Mesenchymal stem cell (in vitro differentiated cells and primary cell): ENCODE results near the gene MCEMP1.

Source experiments
- DNase-seq: peaks from one replicate; pipeline ENCODE4 v3.0.0-alpha.2; 2013
- H2AFZ ChIP-seq: one replicate; pipeline ENCODE4 v1.6.1; 2013; ENCODE audit warnings: low read depth, mild to moderate bottlenecking, control low read depth, inconsistent platforms, low read length, moderate library complexity
- H2AK5ac ChIP-seq: 2 replicates; pipeline ENCODE4 v1.6.1; 2013; ENCODE audit warnings: low read length, moderate library complexity, mild to moderate bottlenecking, inconsistent platforms; ENCODE audit not compliant: severe bottlenecking
- H2BK120ac ChIP-seq: one replicate; pipeline ENCODE4 v1.6.1; 2013; ENCODE audit warnings: low read depth, mild to moderate bottlenecking, inconsistent platforms, low read length, moderate library complexity
- H2BK12ac ChIP-seq, 2 experiments: one replicate each; pipeline ENCODE4 v1.6.1; 2013; ENCODE audit warnings: inconsistent platforms in 2 of 2, low read length in 2 of 2, mild to moderate bottlenecking in 2 of 2, moderate library complexity in 2 of 2, control low read depth in 1 of 2
- H2BK15ac ChIP-seq: one replicate; pipeline ENCODE4 v1.6.1; 2013; ENCODE audit warnings: mild to moderate bottlenecking, low read depth, inconsistent platforms; ENCODE audit not compliant: poor library complexity, severe bottlenecking
- H2BK5ac ChIP-seq: 2 replicates; pipeline ENCODE4 v1.6.1; 2013; ENCODE audit warnings: low read depth, mild to moderate bottlenecking, low read length, control low read depth, inconsistent platforms; ENCODE audit not compliant: poor library complexity, severe bottlenecking
- H3K14ac ChIP-seq, 2 experiments: one replicate each; pipeline ENCODE4 v1.6.1; 2013; ENCODE audit warnings: inconsistent platforms in 2 of 2, low read length in 2 of 2, control low read depth in 1 of 2, mild to moderate bottlenecking in 1 of 2, moderate library complexity in 1 of 2
- H3K18ac ChIP-seq, 2 experiments: one replicate each; pipeline ENCODE4 v1.6.1; 2013; ENCODE audit warnings: inconsistent platforms in 2 of 2, low read length in 2 of 2, control low read depth in 1 of 2, low read depth in 1 of 2, mild to moderate bottlenecking in 1 of 2
- H3K23ac ChIP-seq, 2 experiments: one replicate each; pipeline ENCODE4 v1.6.1; 2013; ENCODE audit warnings: inconsistent platforms in 2 of 2, low read length in 2 of 2, mild to moderate bottlenecking in 2 of 2, moderate library complexity in 2 of 2, control low read depth in 1 of 2
- H3K27ac ChIP-seq: 2 replicates; pipeline ENCODE4 v1.5.1; 2013; ENCODE audit warnings: mild to moderate bottlenecking, moderate library complexity, low read length, control low read depth, inconsistent platforms; ENCODE audit not compliant: poor library complexity, severe bottlenecking
- H3K27me3 ChIP-seq, 2 experiments: 2 replicates each; pipeline versions ENCODE4 v1.6.1 to v1.7.0; 2013; ENCODE audit warnings: low read length in 2 of 2, mild to moderate bottlenecking in 2 of 2, moderate library complexity in 2 of 2, control low read depth in 1 of 2, inconsistent platforms in 1 of 2; ENCODE audit not compliant: control insufficient read depth in 1 of 2, insufficient read depth in 1 of 2
- H3K36me3 ChIP-seq, 2 experiments: 2 replicates each; pipeline versions ENCODE4 v1.6.1 to v1.7.0; 2013; ENCODE audit warnings: low read length in 2 of 2, control low read depth in 1 of 2, inconsistent platforms in 1 of 2, low read depth in 1 of 2, mild to moderate bottlenecking in 1 of 2; ENCODE audit not compliant: insufficient read depth in 2 of 2, control insufficient read depth in 1 of 2
- H3K4ac ChIP-seq, 2 experiments: one replicate each; pipeline ENCODE4 v1.6.1; 2013; ENCODE audit warnings: inconsistent platforms in 2 of 2, low read length in 2 of 2, mild to moderate bottlenecking in 2 of 2, moderate library complexity in 2 of 2, control low read depth in 1 of 2, low read depth in 1 of 2
- H3K4me1 ChIP-seq: 2 replicates; pipeline ENCODE4 v1.6.1; 2013; ENCODE audit warnings: low read depth, low read length, control low read depth; ENCODE audit not compliant: control insufficient read depth, insufficient read depth
- H3K4me2 ChIP-seq: 2 replicates; pipeline ENCODE4 v1.6.1; 2013; ENCODE audit warnings: low read length, mild to moderate bottlenecking, inconsistent platforms; ENCODE audit not compliant: poor library complexity, severe bottlenecking
- H3K4me3 ChIP-seq, 2 experiments: 2 replicates each; pipeline versions ENCODE4 v1.5.1 to v1.7.0; 2013; ENCODE audit warnings: low read length in 2 of 2, mild to moderate bottlenecking in 2 of 2, control low read depth in 1 of 2, low read depth in 1 of 2; ENCODE audit not compliant: insufficient read depth in 1 of 2
- H3K79me1 ChIP-seq: replicated peaks from 2 replicates; pipeline ENCODE4 v1.6.1; 2013; ENCODE audit warnings: mild to moderate bottlenecking, control low read depth, low read length, inconsistent platforms; ENCODE audit not compliant: poor library complexity, severe bottlenecking
- H3K9ac ChIP-seq: 2 replicates; pipeline ENCODE4 v1.7.0; 2013; ENCODE audit warnings: mild to moderate bottlenecking, low read length, moderate library complexity
- H3K9me3 ChIP-seq: 2 replicates; pipeline ENCODE4 v1.7.0; 2013; ENCODE audit warnings: mild to moderate bottlenecking, low read length; ENCODE audit not compliant: control insufficient read depth
- H4K8ac ChIP-seq: one replicate; pipeline ENCODE4 v1.6.1; 2013; ENCODE audit warnings: inconsistent platforms, mild to moderate bottlenecking, low read length, moderate library complexity
- H4K91ac ChIP-seq: one replicate; pipeline ENCODE4 v1.6.1; 2013; ENCODE audit warnings: mild to moderate bottlenecking, low read length, inconsistent platforms
- WGBS: methylation state at CpG from one replicate; pipeline ENCODE4 v1.1.7; 2013; ENCODE audit warnings: mixed read lengths; 5-methylcytosine and 5-hydroxymethylcytosine counted together

The MCEMP1 gene

DNA sequence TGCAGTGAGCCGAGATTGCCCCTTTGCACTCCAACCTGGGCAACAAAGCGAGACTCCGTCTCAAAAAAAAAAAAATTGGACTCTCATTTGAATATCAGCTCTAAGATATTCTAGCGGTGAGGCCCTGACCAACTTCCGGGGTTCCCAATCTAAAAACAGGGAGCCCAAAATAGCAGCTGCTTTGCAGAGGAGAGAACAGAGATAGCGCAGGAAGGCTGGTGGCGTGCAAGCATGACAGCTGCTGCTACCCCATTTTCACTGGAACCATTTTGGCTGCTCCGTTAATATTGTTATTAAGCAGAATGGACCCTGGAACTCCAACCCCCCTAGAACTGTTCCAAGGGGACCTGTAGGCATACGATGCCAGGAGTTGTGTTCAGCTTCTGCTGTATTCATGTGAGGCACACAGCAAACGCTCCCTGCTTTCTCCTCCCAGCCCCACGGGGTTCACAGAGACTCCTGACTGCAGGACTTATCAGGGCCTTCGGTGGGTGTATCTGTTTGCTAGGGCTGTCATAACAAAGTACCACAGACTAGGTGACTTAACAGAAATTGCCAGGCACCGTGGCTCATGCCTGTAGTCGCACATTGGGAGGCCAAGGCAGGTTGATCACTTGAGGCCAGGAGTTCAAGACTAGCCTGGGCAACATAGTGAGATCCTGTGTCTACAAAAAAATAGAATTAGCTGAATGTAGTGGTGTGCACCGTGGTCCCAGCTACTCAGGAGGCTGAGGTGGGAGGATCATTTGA is 28.4 kb upstream of the MCEMP1 start:
- Histone ChIP-seq H4K8ac (no peak overlapping the region), H3K4me1 (peaks cover 4% of the 10 kb centered on the region), H2AK5ac (no peak overlapping the region), H3K23ac (no peak overlapping the region), H2BK12ac (no peak overlapping the region), H2BK15ac (no peak overlapping the region), H3K27ac (no peak overlapping the region), H3K4me3 (no peak overlapping the region), H3K14ac (no peak overlapping the region), H3K9ac (no peak overlapping the region), H2BK120ac (no peak overlapping the region), H3K4ac (no peak overlapping the region), H3K4me2 (no peak overlapping the region), H2BK5ac (no peak overlapping the region), H3K36me3 (peaks cover 0 to 37% of the 10 kb centered on the region in 2 experiments), H2AFZ (no peak overlapping the region), H3K18ac (no peak overlapping the region), H3K27me3 (peaks cover 10 to 37% of the 10 kb centered on the region in 2 experiments), H4K91ac (no peak overlapping the region), H3K79me1 (no peaks in the 10 kb centered on the region), H3K9me3 (no peaks in the 10 kb centered on the region)
- no peak for DNase-seq
- WGBS: 87% methylated on average over 15 of the region's 15 CpGs

DNA sequence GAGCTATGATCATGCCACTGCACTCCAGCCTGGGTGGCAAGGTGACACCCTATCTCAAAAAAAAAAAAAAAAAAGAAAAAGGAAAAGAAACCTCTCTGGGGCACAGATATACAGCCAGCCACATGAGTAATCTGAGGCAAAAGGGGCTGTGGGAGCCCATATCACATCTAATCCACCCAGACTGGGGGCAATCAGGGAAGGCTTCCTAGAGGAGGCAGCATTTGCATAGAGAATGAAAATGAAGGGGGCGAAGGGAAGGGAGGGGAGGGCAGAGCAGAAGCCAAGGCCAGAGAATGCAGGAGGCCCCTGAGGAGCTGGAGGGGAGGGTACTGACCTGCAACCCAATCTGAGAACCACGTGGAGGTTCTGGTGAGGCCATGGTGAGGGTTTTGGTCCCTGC is 26.7 kb upstream of the MCEMP1 start:
- no peak overlapping the region for H3K27ac ChIP-seq
- DNase-seq: no peak
- H2BK15ac ChIP-seq: no peak overlapping the region
- H3K18ac ChIP-seq: no peak overlapping the region
- no peak overlapping the region for H3K9ac ChIP-seq
- H4K91ac ChIP-seq: no peak overlapping the region
- H4K8ac ChIP-seq: no peak overlapping the region
- no peak overlapping the region for H3K4ac ChIP-seq
- H3K14ac ChIP-seq: no peak overlapping the region
- H2BK12ac ChIP-seq: no peak overlapping the region
- no peak overlapping the region for H2BK120ac ChIP-seq
- no peaks in the 10 kb centered on the region for H3K9me3 ChIP-seq
- no peak overlapping the region for H2AFZ ChIP-seq
- H2BK5ac ChIP-seq: no peak overlapping the region
- H2AK5ac ChIP-seq: no peak overlapping the region
- no peak overlapping the region for H3K4me3 ChIP-seq
- no peak overlapping the region for H3K4me2 ChIP-seq
- H3K79me1 ChIP-seq: no peaks in the 10 kb centered on the region
- no peak overlapping the region for H3K23ac ChIP-seq
- peaks cover 0 to 26% of the 10 kb centered on the region in 2 experiments for H3K36me3 ChIP-seq
- peaks cover 4% of the 10 kb centered on the region for H3K4me1 ChIP-seq
- peaks cover 10 to 33% of the 10 kb centered on the region in 2 experiments for H3K27me3 ChIP-seq
- WGBS: 62% methylated on average over 2 of the region's 2 CpGs

DNA sequence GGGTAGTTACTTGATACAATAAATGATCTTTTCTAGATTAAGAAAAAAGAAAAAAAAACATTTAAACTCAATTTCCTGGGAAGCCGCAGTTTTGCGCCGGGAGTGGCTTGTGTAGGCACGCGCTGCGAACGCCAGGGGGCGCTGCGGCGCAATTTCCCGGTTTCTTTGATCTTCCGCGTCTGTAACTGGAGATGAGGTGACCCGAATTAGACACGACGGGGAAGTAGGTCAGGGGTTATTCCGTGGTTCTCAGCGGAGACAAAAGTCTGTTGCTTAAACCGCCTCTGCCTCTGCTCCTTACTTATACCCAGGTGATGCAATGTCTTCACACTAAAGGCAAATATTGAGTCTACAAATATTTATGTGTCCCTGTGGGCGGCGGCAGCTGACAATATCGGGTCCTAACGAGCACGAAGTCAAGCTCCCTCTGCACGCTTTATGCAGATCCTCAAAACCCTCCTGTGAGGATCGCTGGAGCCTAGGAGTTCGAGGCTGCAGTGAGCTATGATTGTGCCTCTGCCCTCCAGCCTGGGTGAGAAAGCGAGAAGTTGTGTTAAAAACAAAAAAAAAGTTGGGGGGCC is 24.7 kb upstream of the MCEMP1 start:
- Histone ChIP-seq H3K9me3 (no peaks in the 10 kb centered on the region), H4K91ac (no peak overlapping the region), H3K23ac (no peak overlapping the region), H3K9ac (peak overlapping the region; percentile 33), H2BK120ac (no peak overlapping the region), H2BK5ac (no peak overlapping the region), H2BK12ac (no peak overlapping the region), H3K4ac (no peak overlapping the region), H3K79me1 (no peaks in the 10 kb centered on the region), H3K36me3 (peaks cover 0 to 9% of the 10 kb centered on the region in 2 experiments), H2BK15ac (no peak overlapping the region), H2AFZ (no peak overlapping the region), H3K4me1 (peaks cover 4% of the 10 kb centered on the region), H2AK5ac (no peak overlapping the region), H3K14ac (no peak overlapping the region), H3K18ac (no peak overlapping the region), H3K4me3 (peak overlapping the region in 1 of 2 experiments; percentile 63), H4K8ac (peak overlapping the region; percentile 87), H3K4me2 (peak overlapping the region; percentile 66), H3K27me3 (peaks cover 10 to 33% of the 10 kb centered on the region in 2 experiments), H3K27ac (no peak overlapping the region)
- WGBS: 16% methylated on average over 23 of the region's 28 CpGs
- peak; percentile 82 for DNase-seq

DNA sequence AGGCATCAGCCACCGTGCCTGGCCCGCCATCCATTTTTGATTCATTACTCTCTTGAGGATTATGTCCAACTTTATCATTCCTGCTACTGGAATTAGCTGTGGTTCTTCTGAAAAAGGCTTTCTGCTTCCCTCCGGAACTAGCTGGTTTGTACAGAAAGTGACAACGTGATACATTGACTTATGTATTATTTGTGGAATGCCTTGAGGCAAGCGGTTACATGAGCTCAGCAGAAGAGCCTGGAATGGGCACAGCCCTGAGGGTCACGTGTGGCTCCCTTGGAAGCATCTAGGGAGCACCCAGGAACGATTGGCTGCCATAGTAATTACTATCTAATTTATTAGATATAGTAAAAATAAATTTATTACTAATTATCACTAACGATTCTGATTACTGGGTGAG is 22.5 kb upstream of the MCEMP1 start:
- Histone ChIP-seq H3K9ac (no peak overlapping the region), H2BK5ac (no peak overlapping the region), H4K8ac (no peak overlapping the region), H3K4me3 (no peak overlapping the region), H3K79me1 (no peaks in the 10 kb centered on the region), H3K23ac (no peak overlapping the region), H3K27me3 (peaks cover 20 to 42% of the 10 kb centered on the region in 2 experiments), H3K27ac (no peak overlapping the region), H3K18ac (no peak overlapping the region), H2BK15ac (no peak overlapping the region), H3K9me3 (no peaks in the 10 kb centered on the region), H3K4me1 (peaks cover 4% of the 10 kb centered on the region), H3K36me3 (no peaks in the 10 kb centered on the region), H2BK120ac (no peak overlapping the region), H2BK12ac (no peak overlapping the region), H3K4ac (no peak overlapping the region), H2AFZ (no peak overlapping the region), H2AK5ac (no peak overlapping the region), H4K91ac (no peak overlapping the region), H3K14ac (no peak overlapping the region), H3K4me2 (no peak overlapping the region)
- DNase-seq: no peak
- 77% methylated on average over 6 of the region's 8 CpGs for WGBS
